Panc1 (cell line): Measurements from ENCODE around the gene FCN3.

Experiments
- POLR2AphosphoS5 ChIP-seq: IDR thresholded peaks from 2 replicates; pipeline ENCODE4 v1.6.1; 2012; ENCODE audit warnings: mild to moderate bottlenecking, low read depth, low read length, moderate library complexity
- SIN3A ChIP-seq: IDR thresholded peaks from 2 replicates; pipeline ENCODE4 v1.6.1; 2012; ENCODE audit warnings: low read depth, mild to moderate bottlenecking, low read length, moderate library complexity, borderline replicate concordance; ENCODE audit not compliant: insufficient read depth
- TCF7L2 ChIP-seq: IDR thresholded peaks from 2 replicates; pipeline ENCODE4 v1.6.1; 2011; ENCODE audit warnings: mild to moderate bottlenecking, low read depth, low read length, inconsistent platforms
- TF ChIP-seq, protein P1 (sequence below): fragments of 450-650 bp; IDR thresholded peaks from 2 replicates; pipeline ENCODE4 v1.5.1; 2017; ENCODE audit warnings: mild to moderate bottlenecking
- TF ChIP-seq, protein P2 (sequence below), 2 experiments: IDR thresholded peaks; 2 replicates each; pipeline ENCODE4 v1.6.1; 2011 to 2012; ENCODE audit warnings: low read depth in 2 of 2, control low read depth in 1 of 2, low read length in 1 of 2, mild to moderate bottlenecking in 1 of 2, moderate library complexity in 1 of 2; ENCODE audit not compliant: insufficient read depth in 1 of 2

DNA sequence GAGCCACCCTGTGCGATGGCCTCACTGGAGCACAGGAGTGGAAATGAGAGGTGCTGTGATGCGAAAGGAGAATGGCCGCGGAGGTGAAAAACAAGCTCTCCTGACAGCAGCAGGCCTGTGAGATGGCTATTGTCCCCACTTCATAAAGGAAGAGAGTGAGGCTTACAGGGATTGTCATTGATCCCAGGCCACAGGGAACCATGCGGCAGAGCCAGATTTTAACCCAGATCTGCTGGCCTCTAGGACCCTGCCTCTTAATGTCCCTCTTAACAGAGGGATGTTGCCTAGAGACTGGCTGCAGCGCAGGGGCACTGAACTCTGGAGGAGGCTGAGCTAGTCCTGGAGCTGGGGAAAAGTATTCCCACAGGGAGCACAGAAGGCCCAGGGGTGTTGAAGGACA is 35.9 kb downstream of the FCN3 start:
- TF ChIP-seq, protein P1, sequence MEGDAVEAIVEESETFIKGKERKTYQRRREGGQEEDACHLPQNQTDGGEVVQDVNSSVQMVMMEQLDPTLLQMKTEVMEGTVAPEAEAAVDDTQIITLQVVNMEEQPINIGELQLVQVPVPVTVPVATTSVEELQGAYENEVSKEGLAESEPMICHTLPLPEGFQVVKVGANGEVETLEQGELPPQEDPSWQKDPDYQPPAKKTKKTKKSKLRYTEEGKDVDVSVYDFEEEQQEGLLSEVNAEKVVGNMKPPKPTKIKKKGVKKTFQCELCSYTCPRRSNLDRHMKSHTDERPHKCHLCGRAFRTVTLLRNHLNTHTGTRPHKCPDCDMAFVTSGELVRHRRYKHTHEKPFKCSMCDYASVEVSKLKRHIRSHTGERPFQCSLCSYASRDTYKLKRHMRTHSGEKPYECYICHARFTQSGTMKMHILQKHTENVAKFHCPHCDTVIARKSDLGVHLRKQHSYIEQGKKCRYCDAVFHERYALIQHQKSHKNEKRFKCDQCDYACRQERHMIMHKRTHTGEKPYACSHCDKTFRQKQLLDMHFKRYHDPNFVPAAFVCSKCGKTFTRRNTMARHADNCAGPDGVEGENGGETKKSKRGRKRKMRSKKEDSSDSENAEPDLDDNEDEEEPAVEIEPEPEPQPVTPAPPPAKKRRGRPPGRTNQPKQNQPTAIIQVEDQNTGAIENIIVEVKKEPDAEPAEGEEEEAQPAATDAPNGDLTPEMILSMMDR, result no peak
- TF ChIP-seq, protein P2, sequence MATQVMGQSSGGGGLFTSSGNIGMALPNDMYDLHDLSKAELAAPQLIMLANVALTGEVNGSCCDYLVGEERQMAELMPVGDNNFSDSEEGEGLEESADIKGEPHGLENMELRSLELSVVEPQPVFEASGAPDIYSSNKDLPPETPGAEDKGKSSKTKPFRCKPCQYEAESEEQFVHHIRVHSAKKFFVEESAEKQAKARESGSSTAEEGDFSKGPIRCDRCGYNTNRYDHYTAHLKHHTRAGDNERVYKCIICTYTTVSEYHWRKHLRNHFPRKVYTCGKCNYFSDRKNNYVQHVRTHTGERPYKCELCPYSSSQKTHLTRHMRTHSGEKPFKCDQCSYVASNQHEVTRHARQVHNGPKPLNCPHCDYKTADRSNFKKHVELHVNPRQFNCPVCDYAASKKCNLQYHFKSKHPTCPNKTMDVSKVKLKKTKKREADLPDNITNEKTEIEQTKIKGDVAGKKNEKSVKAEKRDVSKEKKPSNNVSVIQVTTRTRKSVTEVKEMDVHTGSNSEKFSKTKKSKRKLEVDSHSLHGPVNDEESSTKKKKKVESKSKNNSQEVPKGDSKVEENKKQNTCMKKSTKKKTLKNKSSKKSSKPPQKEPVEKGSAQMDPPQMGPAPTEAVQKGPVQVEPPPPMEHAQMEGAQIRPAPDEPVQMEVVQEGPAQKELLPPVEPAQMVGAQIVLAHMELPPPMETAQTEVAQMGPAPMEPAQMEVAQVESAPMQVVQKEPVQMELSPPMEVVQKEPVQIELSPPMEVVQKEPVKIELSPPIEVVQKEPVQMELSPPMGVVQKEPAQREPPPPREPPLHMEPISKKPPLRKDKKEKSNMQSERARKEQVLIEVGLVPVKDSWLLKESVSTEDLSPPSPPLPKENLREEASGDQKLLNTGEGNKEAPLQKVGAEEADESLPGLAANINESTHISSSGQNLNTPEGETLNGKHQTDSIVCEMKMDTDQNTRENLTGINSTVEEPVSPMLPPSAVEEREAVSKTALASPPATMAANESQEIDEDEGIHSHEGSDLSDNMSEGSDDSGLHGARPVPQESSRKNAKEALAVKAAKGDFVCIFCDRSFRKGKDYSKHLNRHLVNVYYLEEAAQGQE (IDR thresholded peaks at IDR 0.05; ENCODE audit: insufficient read depth in 1 of 2, low read depth in 2 of 2, low read length in 1 of 2), result no peak
- TF ChIP-seq POLR2AphosphoS5, result no peak
- TF ChIP-seq SIN3A, result no peak
- TF ChIP-seq TCF7L2, result no peak
